Astrocyte of the hippocampus (primary cell): ENCODE results near the gene FAM76B.
"Not testable (repeated sequence)": the region's sequence is repeated elsewhere in the genome, so short reads cannot be mapped to it uniquely, and the experiment has no call there.

Experiments
- DNase-seq: peaks from one replicate; pipeline ENCODE4 v3.0.0; 2011; ENCODE audit warnings: low read depth, low spot score

The FAM76B gene

GRCh38 chr11:95789506-95790122, at the start of gene FAM76B:
FAM76B (minus strand) TSS chr11:95789782; CDS start chr11:95789478, 304 bp downstream.
- peak; percentile 99 for DNase-seq

GRCh38 chr11:95835768-95836488, 46.3 kb upstream of the FAM76B start:
- peak; percentile 96 for DNase-seq

GRCh38 chr11:95835351-95835750, 45.8 kb upstream of the FAM76B start:
- peak; percentile 45 for DNase-seq

- no peak for DNase-seq
Measured at GRCh38 chr11:95833378-95833777, 43.8 kb upstream of the FAM76B start.

- DNase-seq: no peak
Measured at GRCh38 chr11:95832763-95833162, 43.2 kb upstream of the FAM76B start.

GRCh38 chr11:95831198-95831883, 41.8 kb upstream of the FAM76B start:
- peak; percentile 84 for DNase-seq

- DNase-seq: no peak
Measured at GRCh38 chr11:95829580-95830259, 40.1 kb upstream of the FAM76B start.

GRCh38 chr11:95827696-95828095, 38.1 kb upstream of the FAM76B start:
- DNase-seq: no peak

GRCh38 chr11:95821640-95822039, 32.1 kb upstream of the FAM76B start:
- DNase-seq: peak; percentile 42

- no peak for DNase-seq
Measured at GRCh38 chr11:95816037-95816436, 26.5 kb upstream of the FAM76B start.

GRCh38 chr11:95811052-95811451, 21.5 kb upstream of the FAM76B start:
- not testable (repeated sequence) for DNase-seq

- not testable (repeated sequence) for DNase-seq
Measured at GRCh38 chr11:95806464-95806863, 16.9 kb upstream of the FAM76B start.

GRCh38 chr11:95805869-95806268, 16.3 kb upstream of the FAM76B start:
- DNase-seq: no peak

- no peak for DNase-seq
Measured at GRCh38 chr11:95803973-95804372, 14.4 kb upstream of the FAM76B start.

GRCh38 chr11:95802806-95803205, 13.2 kb upstream of the FAM76B start:
- DNase-seq: no peak

GRCh38 chr11:95800438-95800837, 10.9 kb upstream of the FAM76B start:
- no peak for DNase-seq

- no peak for DNase-seq
Measured at GRCh38 chr11:95799546-95799945, 10.0 kb upstream of the FAM76B start.

GRCh38 chr11:95796501-95796900, 6.9 kb upstream of the FAM76B start:
- no peak for DNase-seq

GRCh38 chr11:95795627-95796295, 6.2 kb upstream of the FAM76B start:
- DNase-seq: no peak

- DNase-seq: no peak
Measured at GRCh38 chr11:95794086-95794485, 4.5 kb upstream of the FAM76B start.

GRCh38 chr11:95793116-95793515, 3.5 kb upstream of the FAM76B start:
- DNase-seq: no peak

- DNase-seq: no peak
Measured at GRCh38 chr11:95792700-95793099, 3.1 kb upstream of the FAM76B start.
